SK-N-SH treated with all-trans-retinoic acid at 6 μM for 48 hours (cell line): ENCODE measurements around the gene SLC5A10.
"Not testable (repeated sequence)": the region's sequence is repeated elsewhere in the genome, so short reads cannot be mapped to it uniquely, and the experiment has no call there.

Experiments used
- ARNTL ChIP-seq: fragments of 450-650 bp; formaldehyde crosslinking; IDR thresholded peaks from 2 replicates; pipeline ENCODE4 v1.5.0; 2020; ENCODE audit warnings: low read depth, mild to moderate bottlenecking, moderate library complexity, borderline replicate concordance
- CREB5 ChIP-seq: fragments of 250-450 bp; sonication (Bioruptor Pico); IDR thresholded peaks from 2 replicates; pipeline ENCODE4 v1.5.1; 2020; ENCODE audit warnings: low read depth, mild to moderate bottlenecking, moderate library complexity
- ESRRG ChIP-seq: fragments of 250-450 bp; sonication (Bioruptor Pico); IDR thresholded peaks from 2 replicates; pipeline ENCODE4 v1.6.1; 2021; ENCODE audit warnings: mild to moderate bottlenecking
- GLIS3 ChIP-seq: fragments of 250-450 bp; sonication (Bioruptor Pico); IDR thresholded peaks from 2 replicates; pipeline ENCODE4 v1.5.0; 2020; ENCODE audit warnings: mild to moderate bottlenecking, moderate library complexity
- OSR1 ChIP-seq: fragments of 250-450 bp; sonication (Bioruptor Pico); IDR thresholded peaks from 2 replicates; pipeline ENCODE4 v1.8.0; 2022; ENCODE audit warnings: moderate library complexity, mild to moderate bottlenecking, inconsistent platforms
- PATZ1 ChIP-seq: fragments of 250-450 bp; sonication (Bioruptor Pico); IDR thresholded peaks from 2 replicates; pipeline ENCODE4 v1.8.0; 2020; ENCODE audit warnings: mild to moderate bottlenecking, moderate library complexity, borderline replicate concordance
- SNAI2 ChIP-seq: fragments of 250-450 bp; sonication (Bioruptor Pico); IDR thresholded peaks from 2 replicates; pipeline ENCODE4 v1.5.0; 2020; ENCODE audit warnings: mild to moderate bottlenecking, moderate library complexity
- TOX ChIP-seq: fragments of 250-450 bp; sonication (Bioruptor Pico); IDR thresholded peaks from 2 replicates; pipeline ENCODE4 v1.8.0; 2021; ENCODE audit warnings: mild to moderate bottlenecking, moderate library complexity, borderline replicate concordance
- TSHZ2 ChIP-seq: fragments of 250-450 bp; sonication (Bioruptor Pico); IDR thresholded peaks from 2 replicates; pipeline ENCODE4 v1.5.0; 2020; ENCODE audit warnings: mild to moderate bottlenecking, moderate library complexity
- ZFP3 ChIP-seq: fragments of 250-450 bp; sonication (Bioruptor Pico); IDR thresholded peaks from 2 replicates; pipeline ENCODE4 v1.5.0; 2020; ENCODE audit warnings: mild to moderate bottlenecking, moderate library complexity
- ZFP30 ChIP-seq: fragments of 450-650 bp; formaldehyde crosslinking; IDR thresholded peaks from 2 replicates; pipeline ENCODE4 v1.5.0; 2022; ENCODE audit warnings: mild to moderate bottlenecking, moderate library complexity
- ZNF70 ChIP-seq: fragments of 450-650 bp; formaldehyde crosslinking; IDR thresholded peaks from 2 replicates; pipeline ENCODE4 v1.5.0; 2020; ENCODE audit warnings: mild to moderate bottlenecking, moderate library complexity

- not testable (repeated sequence) for TF ChIP-seq TOX; ZFP3 (CRISPR knock-in tag); GLIS3 (CRISPR knock-in tag); PATZ1 (CRISPR knock-in tag); ARNTL (CRISPR knock-in tag); ZNF70; TSHZ2 (CRISPR knock-in tag); CREB5; OSR1 (CRISPR knock-in tag); ESRRG (CRISPR knock-in tag); SNAI2 (CRISPR knock-in tag); ZFP30 (CRISPR knock-in tag)
These were observed 88.4 kb downstream of the SLC5A10 start for GRCh38 chr17:19040350-19040749.
